Head of caudate nucleus (tissue), 42 donors: ENCODE measurements around the gene EPS8.

Experiments
- DNase-seq, 42 donors: peaks; one replicate each; pipeline versions ENCODE4 v3.0.0 to v3.0.0-alpha.2; 2020 to 2021; ENCODE audit warnings: mixed read lengths in 7 of 42
- intact Hi-C: fragments of 100-400 bp; cut with DNase I; formaldehyde crosslinking; loops from one replicate; pipeline ENCODE4 v1.15.0; 2022

Gene EPS8

GRCh38 chr12:15677228-15677627, 112.0 kb downstream of the EPS8 start:
- no peak for DNase-seq
- intact Hi-C loops, result no loop called here

- intact Hi-C loops, result no loop called here
- no peak for DNase-seq
Measured at GRCh38 chr12:15672671-15673270, 116.4 kb downstream of the EPS8 start.

GRCh38 chr12:15670756-15671155, 118.4 kb downstream of the EPS8 start:
- no peak for DNase-seq
- intact Hi-C loops, result no loop called here

- intact Hi-C loops, result no loop called here
- DNase-seq, result no peak
Measured at GRCh38 chr12:15669256-15669948, 119.8 kb downstream of the EPS8 start.

- intact Hi-C loops, result no loop called here
- DNase-seq, result no peak
Measured at GRCh38 chr12:15664491-15664890, 124.7 kb downstream of the EPS8 start.

GRCh38 chr12:15662983-15663659, 126.1 kb downstream of the EPS8 start:
- intact Hi-C loops, result no loop called here
- no peak for DNase-seq

- intact Hi-C loops, result no loop called here
- DNase-seq, result no peak
Measured at GRCh38 chr12:15662303-15662980, 126.7 kb downstream of the EPS8 start.

- intact Hi-C loops, result no loop called here
- DNase-seq, result no peak
Measured at GRCh38 chr12:15651371-15651770, 137.8 kb downstream of the EPS8 start.

GRCh38 chr12:15650399-15651128, 138.6 kb downstream of the EPS8 start:
- intact Hi-C loops, result no loop called here
- no peak for DNase-seq

GRCh38 chr12:15649347-15649746, 139.8 kb downstream of the EPS8 start:
- intact Hi-C loops, result no loop called here
- DNase-seq, result no peak

GRCh38 chr12:15648558-15648957, 140.6 kb downstream of the EPS8 start:
- no peak for DNase-seq
- intact Hi-C loops, result no loop called here

- no peak for DNase-seq
- intact Hi-C loops, result no loop called here
Measured at GRCh38 chr12:15646581-15646980, 142.6 kb downstream of the EPS8 start.

GRCh38 chr12:15644700-15645099, 144.5 kb downstream of the EPS8 start:
- no peak for DNase-seq
- intact Hi-C loops, result no loop called here

- intact Hi-C loops, result no loop called here
- DNase-seq, result no peak
Measured at GRCh38 chr12:15638231-15638630, 151.0 kb downstream of the EPS8 start.

- no peak for DNase-seq
- intact Hi-C loops, result no loop called here
Measured at GRCh38 chr12:15636060-15636890, 152.9 kb downstream of the EPS8 start.

- DNase-seq, result no peak
- intact Hi-C loops, result no loop called here
Measured at GRCh38 chr12:15634010-15634683, 155.0 kb downstream of the EPS8 start.

GRCh38 chr12:15633201-15633600, 156.0 kb downstream of the EPS8 start:
- intact Hi-C loops, result no loop called here
- DNase-seq, result no peak

GRCh38 chr12:15632708-15633107, 156.5 kb downstream of the EPS8 start:
- intact Hi-C loops, result no loop called here
- no peak for DNase-seq
